ENCODE data around the gene UGT2B17.

Gene UGT2B17

GRCh38 chr4:68489338-68489737, 86.8 kb downstream of the UGT2B17 start:
- no peak for DNase-seq (ENCODE audit: low read depth, low spot score)
